ENCODE measurements around the gene IRF5. TPM values are rescaled to one million over a fixed set of nuclear protein-coding genes. Genes with fewer than 3 reads are reported as not detected.
"Not testable (repeated sequence)": the region's sequence is repeated elsewhere in the genome, so short reads cannot be mapped to it uniquely, and the experiment has no call there.

The IRF5 gene
- total RNA-seq, 1 donor from 2014 or later: 1.6 TPM

- intact Hi-C loops (cut with DNase I): no loop called here
- DNase-seq (ENCODE audit: low spot score): no peak
These were observed 13.6 kb downstream of the IRF5 start for GRCh38 chr7:128951296-128951695.

DNA sequence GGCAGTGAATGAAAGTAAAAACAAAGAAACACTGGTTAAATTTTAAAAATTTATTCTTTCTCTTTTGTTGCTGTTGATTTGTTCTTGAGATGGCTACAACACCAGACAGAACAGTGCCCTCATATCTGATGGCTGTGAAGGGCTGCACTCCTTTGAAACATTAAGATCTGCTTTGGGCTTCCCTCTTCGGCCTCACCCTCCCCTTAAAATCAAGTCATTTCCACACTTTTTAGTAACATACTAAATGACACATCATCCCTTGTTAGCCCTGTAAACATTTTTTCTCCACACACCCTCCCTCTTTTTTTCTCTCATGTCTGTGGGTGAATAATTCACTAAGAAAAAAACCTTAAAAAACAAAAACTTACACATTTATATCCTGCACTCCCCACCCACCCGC lies 16.4 kb downstream of the IRF5 start:
- intact Hi-C loops (cut with DNase I): no loop called here
- DNase-seq (ENCODE audit: low spot score): no peak

DNA sequence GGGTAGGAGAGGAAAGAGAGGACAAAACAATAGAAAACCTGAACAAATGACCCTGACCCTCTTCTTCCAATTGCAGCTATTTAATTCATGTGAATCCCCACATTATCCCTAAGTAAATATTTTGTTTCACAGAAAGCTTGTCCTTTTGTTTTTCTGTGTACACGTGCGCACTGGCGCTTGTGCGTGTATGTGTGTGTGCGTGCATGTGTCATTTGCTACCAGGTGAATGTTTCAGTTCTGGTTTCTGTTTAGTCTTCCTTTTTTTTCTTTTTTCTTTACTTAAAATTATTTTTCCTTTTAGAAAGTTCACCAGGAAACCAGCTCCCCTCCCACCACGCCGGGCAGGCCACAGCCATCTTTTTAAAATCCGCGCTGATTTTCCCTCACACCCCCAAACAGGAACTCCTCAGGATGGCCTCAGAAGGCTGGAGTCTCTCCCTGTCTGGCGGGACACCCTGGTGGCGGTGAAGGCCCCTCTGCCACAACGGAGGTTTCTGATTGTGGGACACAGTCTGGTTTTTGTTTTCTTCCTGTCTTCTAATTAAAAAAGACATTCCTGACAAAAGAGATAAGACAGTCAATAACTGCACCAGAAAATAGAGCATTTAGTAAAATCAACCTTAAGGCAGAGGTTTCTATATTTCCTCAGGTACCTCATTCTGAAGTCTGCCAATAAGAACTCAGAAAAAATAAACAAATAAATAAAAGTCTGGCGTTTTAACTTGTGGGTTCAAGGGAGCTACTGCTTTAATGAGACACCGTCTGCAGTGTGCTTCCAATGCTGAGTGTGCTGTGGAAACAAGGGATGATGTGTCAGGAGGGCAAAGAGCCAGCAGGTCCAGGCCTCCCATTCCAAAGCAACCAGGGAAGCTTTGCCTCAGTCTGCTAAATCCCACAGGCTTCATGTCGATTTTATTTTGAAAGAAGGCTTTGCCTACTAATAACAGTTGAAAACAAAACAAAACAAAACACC lies 17.4 kb downstream of the IRF5 start:
- intact Hi-C loops (cut with DNase I): no loop called here
- no peak for DNase-seq (ENCODE audit: low spot score)

DNA sequence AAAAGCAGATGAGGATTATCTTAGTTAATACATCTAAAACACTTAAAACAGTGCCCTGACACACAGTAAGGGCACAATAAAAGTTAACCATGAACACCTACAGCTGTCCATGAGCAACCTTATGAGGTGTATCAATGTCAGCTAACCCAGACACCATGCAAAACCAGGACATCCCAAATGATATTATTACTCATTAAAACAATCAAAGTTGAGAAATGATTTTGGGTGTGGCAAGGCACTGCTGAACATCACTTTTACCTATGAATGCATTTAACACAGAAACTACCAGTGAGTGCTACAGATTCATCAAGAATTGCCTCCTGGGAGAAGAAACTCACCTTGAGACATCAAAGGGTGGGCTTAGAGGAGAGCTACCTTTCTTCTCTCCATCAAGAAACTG lies 18.3 kb downstream of the IRF5 start:
- intact Hi-C loops (cut with DNase I): no loop called here
- DNase-seq (ENCODE audit: low spot score): no peak

DNA sequence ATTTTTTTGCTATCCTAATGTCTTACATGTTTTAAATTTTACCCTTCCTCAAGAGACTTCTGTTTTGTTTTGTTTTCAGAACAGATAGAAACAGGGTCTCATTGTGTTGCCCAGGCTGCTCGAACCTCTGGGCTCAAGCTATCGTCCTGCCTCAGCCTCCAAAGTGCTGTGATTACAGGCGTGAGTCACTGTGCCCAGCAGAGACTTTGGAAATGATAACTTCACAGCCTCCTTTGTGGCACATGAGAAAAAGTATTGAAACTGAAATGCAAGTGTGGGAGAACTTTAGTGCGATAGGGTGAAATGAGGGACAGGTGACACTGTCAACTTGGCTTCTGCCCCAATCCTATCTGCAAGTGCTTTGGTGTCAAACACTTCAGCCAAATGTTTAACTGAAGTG lies 21.6 kb downstream of the IRF5 start:
- no peak for DNase-seq (ENCODE audit: low spot score)
- intact Hi-C loops (cut with DNase I): no loop called here

DNA sequence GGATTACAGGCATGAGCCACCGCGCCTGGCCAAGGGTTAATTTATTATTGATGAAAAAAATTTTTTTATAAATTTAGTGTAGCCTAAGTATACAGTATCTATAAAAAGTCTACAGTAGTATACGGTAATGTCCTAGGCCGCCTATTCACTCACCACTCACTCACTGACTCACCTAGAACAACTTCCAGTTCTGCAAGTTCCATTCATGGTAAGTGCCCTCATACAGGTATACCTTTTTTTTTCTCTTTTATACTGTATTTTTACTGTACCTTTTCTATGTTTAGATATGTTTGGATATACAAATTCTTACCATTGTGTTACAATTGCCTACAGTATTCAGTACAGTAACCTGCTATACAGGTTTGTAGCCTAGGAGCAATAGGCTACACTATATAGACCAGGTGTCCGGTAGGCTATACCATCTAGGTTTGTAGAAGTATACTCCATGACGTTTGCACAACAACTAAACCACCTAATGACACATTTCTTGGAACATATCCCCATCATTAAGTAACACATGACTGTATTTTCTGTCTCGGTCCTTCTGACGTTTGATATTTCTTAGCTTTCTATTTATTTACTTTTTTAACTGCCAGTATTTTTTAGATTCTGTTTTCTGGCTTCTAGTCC lies 23.4 kb downstream of the IRF5 start:
- intact Hi-C loops (cut with DNase I): no loop called here
- no peak for DNase-seq (ENCODE audit: low spot score)

GRCh38 chr7:128962899-128963298 lies 25.2 kb downstream of the IRF5 start:
- intact Hi-C loops (cut with DNase I): no loop called here
- DNase-seq (ENCODE audit: low spot score): no peak

DNA sequence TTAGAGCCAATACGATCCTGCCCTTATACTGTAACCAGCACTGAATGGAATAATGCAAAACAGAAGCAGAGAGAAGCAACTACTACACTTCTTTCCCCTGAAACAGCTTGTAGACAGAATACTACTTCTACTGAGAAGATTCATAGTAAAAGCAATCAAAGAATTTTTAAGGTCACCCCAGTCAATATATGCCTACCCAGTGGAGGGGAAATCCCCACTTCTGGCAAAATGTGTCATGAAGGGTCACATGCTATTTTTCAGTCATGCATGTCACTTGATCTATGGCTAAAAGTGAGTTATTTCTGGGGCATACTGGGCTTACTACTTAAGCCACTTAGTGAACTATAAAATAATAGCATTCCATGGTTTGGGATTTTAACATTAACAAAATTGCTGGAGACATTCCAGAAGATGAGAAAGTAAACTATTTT lies 25.6 kb downstream of the IRF5 start:
- DNase-seq (ENCODE audit: low spot score): no peak
- intact Hi-C loops (cut with DNase I): no loop called here

DNA sequence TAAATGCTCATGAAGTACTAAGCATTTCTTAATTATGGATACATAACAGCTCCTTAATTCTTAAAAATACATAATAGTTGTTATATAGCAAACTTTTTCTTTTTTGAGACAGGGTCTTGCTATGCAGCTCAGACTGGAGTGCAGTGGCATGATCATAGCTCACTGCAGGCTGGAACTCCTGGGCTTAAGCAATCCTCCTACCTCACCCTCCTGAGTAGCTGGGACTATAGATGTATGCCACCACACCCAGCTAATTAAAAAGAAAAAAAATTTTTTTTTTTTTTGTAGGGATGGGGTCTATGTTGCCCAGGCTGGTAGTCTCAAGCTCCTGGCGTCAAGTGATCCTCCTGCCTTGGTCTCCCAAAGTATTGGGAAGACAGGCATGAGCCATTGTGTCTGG lies 30.9 kb downstream of the IRF5 start:
- intact Hi-C loops (cut with DNase I): no loop called here
- no peak for DNase-seq (ENCODE audit: low spot score)

DNA sequence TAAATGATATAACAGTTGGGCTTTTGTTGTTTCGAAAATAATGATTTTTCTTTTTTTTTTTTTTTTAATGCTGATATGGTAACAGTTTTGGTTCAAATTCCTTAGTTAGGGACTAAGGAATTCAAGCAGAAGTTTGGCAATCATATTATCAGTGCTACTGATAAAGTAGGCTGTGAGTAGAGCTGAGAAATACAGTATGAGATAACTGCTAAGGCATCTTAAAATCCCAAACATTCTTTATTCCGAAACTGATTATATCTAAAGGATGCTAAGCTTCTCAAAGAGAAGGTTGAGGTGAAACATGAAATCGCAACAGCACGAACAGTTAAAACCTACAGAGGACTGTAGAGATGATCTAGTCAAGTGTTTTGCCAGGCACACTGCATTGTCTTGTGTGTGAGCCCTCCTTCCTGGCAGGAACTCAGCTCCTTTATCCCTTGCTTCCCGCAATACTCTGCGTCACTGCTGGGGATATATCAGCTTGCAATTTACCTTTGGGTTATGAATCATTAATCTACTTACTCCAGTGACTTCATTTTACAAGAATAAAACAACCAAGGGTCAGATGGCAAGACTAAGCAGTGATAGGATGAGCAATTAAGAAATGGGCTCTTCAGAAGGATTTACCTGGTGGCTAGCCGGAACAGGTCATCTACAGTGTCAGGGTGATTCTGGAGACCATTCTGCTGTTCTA lies 36.7 kb downstream of the IRF5 start:
- no peak for DNase-seq (ENCODE audit: low spot score)
- intact Hi-C loops (cut with DNase I): no loop called here

- no peak for DNase-seq (ENCODE audit: low spot score)
- intact Hi-C loops (cut with DNase I): no loop called here
These were observed 44.4 kb downstream of the IRF5 start for GRCh38 chr7:128982105-128982504.

DNA sequence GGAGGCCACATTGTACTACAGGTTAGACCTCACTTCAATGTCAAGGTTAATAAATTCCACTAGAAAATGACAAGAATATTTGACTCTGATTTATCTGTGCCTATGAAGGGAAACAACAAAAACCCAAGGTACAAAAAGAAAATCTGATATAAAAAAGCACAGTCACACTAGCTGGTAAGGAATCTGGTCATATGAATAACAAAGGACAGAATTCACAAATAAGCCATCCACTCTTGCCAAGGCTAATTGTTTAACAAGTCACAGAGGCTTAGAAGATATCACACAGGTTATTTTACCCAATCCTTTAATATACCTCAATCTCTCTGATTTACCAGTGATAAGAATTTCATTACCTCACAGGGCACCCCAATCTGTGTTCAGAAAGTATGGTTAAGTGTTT lies 47.9 kb downstream of the IRF5 start:
- DNase-seq (ENCODE audit: low spot score): no peak
- intact Hi-C loops (cut with DNase I): no loop called here

- intact Hi-C loops (cut with DNase I): no loop called here
These were observed 48.9 kb downstream of the IRF5 start for GRCh38 chr7:128986609-128987008.

DNA sequence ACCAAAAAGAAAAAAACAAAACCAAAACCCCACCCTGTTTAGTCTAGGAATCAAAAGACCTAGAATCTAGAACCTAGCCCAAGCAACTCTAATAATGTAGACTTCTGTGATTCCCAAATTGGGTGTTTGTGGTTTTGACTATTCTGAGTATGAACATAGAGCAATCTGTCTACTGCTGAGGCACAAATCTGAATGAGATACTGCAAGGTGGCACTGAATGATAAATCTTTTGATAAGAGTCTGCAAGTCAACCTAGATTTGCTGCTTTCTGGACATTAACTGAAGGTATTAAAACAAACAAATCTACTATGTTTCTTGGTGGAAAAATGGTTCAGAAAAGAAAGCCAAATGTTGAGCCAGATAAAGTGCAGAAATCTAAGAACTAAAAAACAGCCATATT lies 50.6 kb downstream of the IRF5 start:
- DNase-seq (ENCODE audit: low spot score): no peak
- intact Hi-C loops (cut with DNase I): no loop called here

More at GRCh38 chr7:128986609-128987008, 48.9 kb downstream of the IRF5 start:
- no peak for DNase-seq (ENCODE audit: low spot score)

DNA sequence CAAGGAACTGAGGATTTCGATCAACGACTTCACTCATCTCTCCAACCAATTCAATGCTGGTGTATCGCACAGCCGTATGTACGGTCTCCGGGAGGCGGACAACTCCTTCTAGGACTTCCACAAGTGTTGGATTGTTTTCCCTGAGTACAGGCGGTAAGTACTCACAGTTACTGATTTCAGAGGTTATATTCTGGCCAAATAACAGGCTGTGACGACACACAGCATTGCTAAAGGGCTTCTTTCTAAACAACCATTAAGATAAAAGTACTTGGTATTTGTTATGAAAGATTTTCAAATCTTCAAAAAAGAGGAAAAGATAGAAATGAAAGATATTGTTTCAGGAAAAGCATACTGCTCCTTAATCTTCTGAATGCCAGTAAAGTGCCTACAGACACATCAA lies 52.2 kb downstream of the IRF5 start:
- intact Hi-C loops (cut with DNase I): no loop called here

DNA sequence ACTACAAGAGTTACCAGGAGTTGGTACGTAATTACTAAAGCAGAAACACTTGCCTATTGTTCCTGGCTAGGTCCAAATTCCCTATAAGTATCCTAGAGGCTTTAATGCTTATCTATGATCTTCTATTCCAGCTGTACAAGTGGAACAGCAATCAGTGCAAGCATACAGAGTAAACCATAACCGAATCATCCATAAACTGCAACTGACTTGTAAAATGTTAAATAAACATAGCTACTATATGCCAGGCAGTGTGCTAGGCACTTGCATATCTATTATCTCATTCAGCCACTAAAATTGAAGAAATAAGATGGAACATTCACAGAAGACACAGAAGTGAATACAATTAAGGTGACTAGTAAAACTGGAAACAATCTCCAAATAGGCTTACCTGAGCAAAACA lies 55.7 kb downstream of the IRF5 start:
- DNase-seq (ENCODE audit: low spot score): no peak
- intact Hi-C loops (cut with DNase I): no loop called here

More for the DNA sequence above, 52.2 kb downstream of the IRF5 start:
- no peak for DNase-seq (ENCODE audit: low spot score)

DNA sequence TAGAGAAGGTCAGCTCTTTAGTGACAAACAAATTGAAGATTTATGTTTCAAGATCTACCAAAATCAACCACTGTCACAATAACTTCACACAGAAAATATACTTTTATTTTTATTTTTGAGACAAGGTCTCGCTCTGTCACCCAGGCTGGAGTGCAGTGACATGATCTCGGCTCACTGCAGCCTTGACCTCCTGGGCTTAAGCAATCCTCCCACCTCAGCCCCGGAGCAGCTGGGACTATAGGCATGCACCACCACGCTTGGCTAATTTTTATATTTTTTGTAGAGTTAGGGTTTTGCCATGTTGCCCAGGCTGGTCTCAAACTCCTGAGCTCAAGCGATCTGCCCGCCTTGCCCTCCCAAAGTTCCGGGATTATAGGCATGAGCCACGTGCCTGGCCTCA lies 56.8 kb downstream of the IRF5 start:
- DNase-seq (ENCODE audit: low spot score); intact Hi-C loops (cut with DNase I): not testable (repeated sequence)

- intact Hi-C loops (cut with DNase I): no loop called here
- no peak for DNase-seq (ENCODE audit: low spot score)
These were observed 59.5 kb downstream of the IRF5 start for GRCh38 chr7:128997181-128997580.
